ENCODE results near the gene CDON. TPM values are rescaled to one million over a fixed set of nuclear protein-coding genes. Genes with fewer than 3 reads are reported as not detected.

CDON gene
- total RNA-seq, 2 experiments from 2014 or later, result 1.9 to 2.7 TPM

DNA sequence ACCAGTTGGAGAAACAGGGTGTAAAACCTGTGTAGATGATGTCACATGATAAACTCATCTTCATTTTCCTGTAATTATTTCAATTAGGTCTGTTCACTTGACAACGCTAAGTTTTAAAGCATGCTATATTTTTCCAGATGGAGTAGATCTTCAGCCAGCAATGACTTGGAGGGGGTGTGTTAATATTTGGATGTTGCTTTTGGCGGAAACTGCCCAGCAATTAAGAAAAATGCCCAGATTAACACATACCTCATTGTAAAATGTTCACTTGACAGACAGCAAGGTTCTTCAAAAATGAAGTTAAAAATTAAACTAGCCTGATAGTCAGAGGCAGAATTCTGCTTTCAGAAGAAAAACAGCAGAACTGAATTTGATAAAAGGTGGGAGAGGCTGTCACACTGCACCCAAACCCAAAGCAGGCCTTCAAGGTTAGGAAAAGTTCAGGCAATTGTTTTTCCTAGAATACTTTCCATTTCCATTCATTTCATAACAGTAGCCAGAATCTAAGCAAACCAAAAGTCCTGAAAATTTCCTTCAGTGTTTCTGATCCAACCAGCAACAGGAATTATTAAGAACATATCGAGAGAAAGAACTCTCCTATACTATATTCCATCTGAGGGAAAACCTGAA is 83.8 kb downstream of the CDON start:
- Histone ChIP-seq H3K36me3 (ENCODE audit: insufficient read depth, low read length) (no peaks in the 10 kb centered on the region), H3K27ac (ENCODE audit: low read depth in 1 of 2, low read length in 2 of 2) (no peak overlapping the region), H3K4me3 (ENCODE audit: low read length) (no peak overlapping the region), H3K4me1 (ENCODE audit: insufficient read depth, low read length) (no peaks in the 10 kb centered on the region), H3K9me3 (ENCODE audit: control insufficient read depth in 1 of 2, insufficient read depth in 1 of 2, low read length in 2 of 2) (no peaks in the 10 kb centered on the region), H3K27me3 (ENCODE audit: control insufficient read depth in 1 of 2, insufficient read depth in 2 of 2, low read length in 2 of 2) (no peaks in the 10 kb centered on the region)
- Mint-ChIP-seq H3K4me3 (no peak overlapping the region), H3K4me1 (ENCODE audit: low read depth) (no peaks in the 10 kb centered on the region), H3K27me3 (no peaks in the 10 kb centered on the region), H3K9me3 (no peaks in the 10 kb centered on the region), H3K36me3 (ENCODE audit: low read depth) (peaks cover 13% of the 10 kb centered on the region), H3K27ac (no peak overlapping the region)
- no peak for ATAC-seq (ENCODE audit: poor library complexity)
- no peak for DNase-seq
- CTCF ChIA-PET, result no interaction called here
- intact Hi-C loops (cut with DNase I, micrococcal nuclease), result no loop called here
- TF ChIP-seq, protein P1, sequence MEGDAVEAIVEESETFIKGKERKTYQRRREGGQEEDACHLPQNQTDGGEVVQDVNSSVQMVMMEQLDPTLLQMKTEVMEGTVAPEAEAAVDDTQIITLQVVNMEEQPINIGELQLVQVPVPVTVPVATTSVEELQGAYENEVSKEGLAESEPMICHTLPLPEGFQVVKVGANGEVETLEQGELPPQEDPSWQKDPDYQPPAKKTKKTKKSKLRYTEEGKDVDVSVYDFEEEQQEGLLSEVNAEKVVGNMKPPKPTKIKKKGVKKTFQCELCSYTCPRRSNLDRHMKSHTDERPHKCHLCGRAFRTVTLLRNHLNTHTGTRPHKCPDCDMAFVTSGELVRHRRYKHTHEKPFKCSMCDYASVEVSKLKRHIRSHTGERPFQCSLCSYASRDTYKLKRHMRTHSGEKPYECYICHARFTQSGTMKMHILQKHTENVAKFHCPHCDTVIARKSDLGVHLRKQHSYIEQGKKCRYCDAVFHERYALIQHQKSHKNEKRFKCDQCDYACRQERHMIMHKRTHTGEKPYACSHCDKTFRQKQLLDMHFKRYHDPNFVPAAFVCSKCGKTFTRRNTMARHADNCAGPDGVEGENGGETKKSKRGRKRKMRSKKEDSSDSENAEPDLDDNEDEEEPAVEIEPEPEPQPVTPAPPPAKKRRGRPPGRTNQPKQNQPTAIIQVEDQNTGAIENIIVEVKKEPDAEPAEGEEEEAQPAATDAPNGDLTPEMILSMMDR (IDR thresholded peaks at IDR 0.05), result no peak
- POLR2A ChIA-PET, result no interaction called here

DNA sequence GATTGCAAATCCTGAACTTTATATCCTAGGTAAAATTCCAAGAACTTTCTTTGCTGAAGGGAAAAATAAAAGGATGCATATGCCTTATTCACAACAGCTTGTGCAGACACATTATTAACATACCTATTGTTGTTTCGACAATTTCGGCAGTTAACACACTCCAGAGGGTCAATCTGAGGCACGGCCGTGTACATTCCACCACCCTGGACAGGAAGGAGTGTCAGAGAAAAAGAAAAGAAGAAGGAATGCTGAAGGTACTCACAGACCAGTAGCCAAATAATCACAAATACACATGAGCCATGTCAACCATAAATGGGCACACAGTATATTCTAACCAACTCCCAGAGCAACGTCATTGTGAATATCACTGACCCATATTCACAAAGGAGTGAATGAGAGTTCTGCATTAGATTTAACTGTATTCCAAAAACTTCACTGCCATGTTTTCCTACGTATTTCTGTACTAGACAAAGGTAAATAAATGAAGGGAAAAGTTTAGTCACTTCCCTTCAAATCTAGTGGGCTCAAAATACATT is 84.4 kb downstream of the CDON start:
- ATAC-seq (ENCODE audit: poor library complexity) (no peak), DNase-seq (no peak)
- no peaks in the 10 kb centered on the region for H3K4me1 Mint-ChIP-seq (ENCODE audit: low read depth)
- H3K4me3 Mint-ChIP-seq, result no peak overlapping the region
- Histone ChIP-seq H3K4me3 (ENCODE audit: low read length) (no peak overlapping the region), H3K27ac (ENCODE audit: low read depth in 1 of 2, low read length in 2 of 2) (no peak overlapping the region), H3K9me3 (ENCODE audit: control insufficient read depth in 1 of 2, insufficient read depth in 1 of 2, low read length in 2 of 2) (no peaks in the 10 kb centered on the region), H3K36me3 (ENCODE audit: insufficient read depth, low read length) (no peaks in the 10 kb centered on the region), H3K27me3 (ENCODE audit: control insufficient read depth in 1 of 2, insufficient read depth in 2 of 2, low read length in 2 of 2) (no peaks in the 10 kb centered on the region), H3K4me1 (ENCODE audit: insufficient read depth, low read length) (no peaks in the 10 kb centered on the region)
- ChIA-PET CTCF (no interaction called here), POLR2A (no interaction called here)
- H3K27ac Mint-ChIP-seq, result no peak overlapping the region
- intact Hi-C loops (cut with DNase I, micrococcal nuclease), result no loop called here
- TF ChIP-seq, protein P1 (IDR thresholded peaks at IDR 0.05), result no peak
- H3K36me3 Mint-ChIP-seq (ENCODE audit: low read depth), result peaks cover 7% of the 10 kb centered on the region
- no peaks in the 10 kb centered on the region for H3K9me3 Mint-ChIP-seq
- H3K27me3 Mint-ChIP-seq, result no peaks in the 10 kb centered on the region

DNA sequence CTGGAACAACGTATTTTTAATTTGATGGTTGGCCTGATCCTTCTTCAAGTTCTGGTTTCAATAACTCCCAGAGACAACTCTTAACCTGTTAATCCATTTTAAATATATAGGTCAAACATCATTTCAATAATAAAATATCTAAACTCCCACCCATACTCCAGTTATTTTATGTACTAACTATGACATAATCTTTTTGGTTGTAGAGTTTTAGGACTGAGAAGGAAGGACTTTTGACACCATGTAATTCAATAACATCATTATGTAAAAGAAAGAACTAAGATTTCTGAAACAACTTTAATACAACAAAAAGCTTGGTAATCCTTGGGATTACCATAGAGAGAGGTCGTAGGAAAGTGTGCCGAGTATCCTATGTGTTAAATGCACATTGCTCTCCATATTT is 85.3 kb downstream of the CDON start:
- TF ChIP-seq, protein P1 (IDR thresholded peaks at IDR 0.05), result no peak

More for the DNA sequence above, 85.3 kb downstream of the CDON start:
- ATAC-seq (ENCODE audit: poor library complexity) (no peak), DNase-seq (no peak)
- no peaks in the 10 kb centered on the region for H3K9me3 Mint-ChIP-seq
- Histone ChIP-seq H3K27me3 (ENCODE audit: control insufficient read depth in 1 of 2, insufficient read depth in 2 of 2, low read length in 2 of 2) (no peaks in the 10 kb centered on the region), H3K9me3 (ENCODE audit: control insufficient read depth in 1 of 2, insufficient read depth in 1 of 2, low read length in 2 of 2) (no peaks in the 10 kb centered on the region), H3K4me3 (ENCODE audit: low read length) (no peak overlapping the region), H3K36me3 (ENCODE audit: insufficient read depth, low read length) (no peaks in the 10 kb centered on the region), H3K27ac (ENCODE audit: low read depth in 1 of 2, low read length in 2 of 2) (no peak overlapping the region), H3K4me1 (ENCODE audit: insufficient read depth, low read length) (no peaks in the 10 kb centered on the region)
- H3K36me3 Mint-ChIP-seq (ENCODE audit: low read depth), result no peaks in the 10 kb centered on the region
- H3K27ac Mint-ChIP-seq, result no peak overlapping the region
- ChIA-PET CTCF (no interaction called here), POLR2A (no interaction called here)
- H3K4me1 Mint-ChIP-seq (ENCODE audit: low read depth), result no peaks in the 10 kb centered on the region
- H3K27me3 Mint-ChIP-seq, result no peaks in the 10 kb centered on the region
- no peak overlapping the region for H3K4me3 Mint-ChIP-seq
- intact Hi-C loops (cut with DNase I, micrococcal nuclease), result no loop called here

Measured in CD4-positive, alpha-beta T cell (primary cell).